ENCODE measurements around the gene CAP2. TPM values are rescaled to one million over a fixed set of nuclear protein-coding genes. Genes with fewer than 3 reads are reported as not detected.

Gene CAP2
- polyA plus RNA-seq (2013, experiment 1 of 2): 41.0 TPM
- 42.6 TPM for polyA plus RNA-seq (2013, experiment 2 of 2)

GRCh38 chr6:17392978-17393891 lies at the start of gene CAP2:
Gene CAP2 (plus strand): TSS chr6:17393595. CDS start chr6:17421556, 27,961 bp downstream.
- Histone ChIP-seq H2BK12ac (ENCODE audit: low read length) (no peak within 1 kb of the TSS), H3K9me3 (replicated peaks in 1 of 2; ENCODE audit: control insufficient read depth in 2 of 2, insufficient read depth in 1 of 2, low read depth in 1 of 2, low read length in 2 of 2) (peaks cover 0 to 19% of the 10 kb centered on the region in 2 donors), H3K27me3 (ENCODE audit: control insufficient read depth in 3 of 3, insufficient read depth in 3 of 3, low read depth in 1 of 3, low read length in 3 of 3) (peaks cover 0 to 16% (median 0%) of the 10 kb centered on the region in 3 experiments), H3K4me2 (ENCODE audit: insufficient read depth, low read length, poor library complexity, severe bottlenecking) (peak within 1 kb of the TSS; percentile 60), H3K36me3 (replicated peaks in 1 of 2; ENCODE audit: control insufficient read depth in 2 of 2, insufficient read depth in 2 of 2, low read length in 2 of 2) (peaks cover 0 to 11% of the 10 kb centered on the region in 2 donors), H3K4ac (ENCODE audit: low read length) (no peak within 1 kb of the TSS), H2BK15ac (ENCODE audit: low read length) (peak within 1 kb of the TSS; percentile 79), H3K4me1 (ENCODE audit: control insufficient read depth in 2 of 2, insufficient read depth in 1 of 2, low read depth in 1 of 2, low read length in 2 of 2) (peaks cover 2 to 4% of the 10 kb centered on the region in 2 donors), H3K23ac (ENCODE audit: low read depth, low read length, poor library complexity) (no peak within 1 kb of the TSS), H3K14ac (ENCODE audit: low read length) (no peak within 1 kb of the TSS), H3K9ac (ENCODE audit: low read depth, low read length, poor library complexity) (peak within 1 kb of the TSS; percentile 89), H2BK120ac (ENCODE audit: low read depth, low read length) (no peak within 1 kb of the TSS), H2AFZ (ENCODE audit: low read length) (peak within 1 kb of the TSS; percentile 97), H3K27ac (replicated peaks; ENCODE audit: low read length) (peak within 1 kb of the TSS; percentile 63), H2BK5ac (ENCODE audit: low read length) (peak within 1 kb of the TSS; percentile 42), H4K91ac (ENCODE audit: low read depth, low read length, poor library complexity) (no peak within 1 kb of the TSS), H3K4me3 (ENCODE audit: low read length in 2 of 2) (peak within 1 kb of the TSS; percentile 59 to 72), H4K8ac (ENCODE audit: low read depth, low read length) (no peak within 1 kb of the TSS), H3K18ac (ENCODE audit: low read length) (peak within 1 kb of the TSS; percentile 80), H2AK5ac (ENCODE audit: low read depth, low read length) (no peak within 1 kb of the TSS), H3K79me1 (ENCODE audit: low read depth, low read length) (no peaks in the 10 kb centered on the region)
- DNase-seq (ENCODE audit: low spot score): peak; percentile 75
- no CpG with 5 or more reads among the region's 42 CpGs for WGBS, 2 donors (ENCODE audit: extremely low coverage in 2 of 2, insufficient read length in 2 of 2, insufficient replicate concordance in 1 of 2)

GRCh38 chr6:17347012-17347411 lies 46.4 kb upstream of the CAP2 start:
- no peak overlapping the region for H4K8ac ChIP-seq (ENCODE audit: low read depth, low read length)
- no peak for DNase-seq (ENCODE audit: low spot score)
- no peak overlapping the region for H2BK5ac ChIP-seq (ENCODE audit: low read length)
- no peak overlapping the region for H2BK12ac ChIP-seq (ENCODE audit: low read length)
- peaks cover 0 to 4% (median 0%) of the 10 kb centered on the region in 3 experiments for H3K27me3 ChIP-seq (ENCODE audit: control insufficient read depth in 3 of 3, insufficient read depth in 3 of 3, low read depth in 1 of 3, low read length in 3 of 3)
- H3K4ac ChIP-seq (ENCODE audit: low read length): no peak overlapping the region
- no peak overlapping the region for H2AK5ac ChIP-seq (ENCODE audit: low read depth, low read length)
- H3K4me2 ChIP-seq (ENCODE audit: insufficient read depth, low read length, poor library complexity, severe bottlenecking): no peak overlapping the region
- no peak overlapping the region for H4K91ac ChIP-seq (ENCODE audit: low read depth, low read length, poor library complexity)
- H3K79me1 ChIP-seq (ENCODE audit: low read depth, low read length): no peaks in the 10 kb centered on the region
- no peak overlapping the region for H3K18ac ChIP-seq (ENCODE audit: low read length)
- no peak overlapping the region for H2BK120ac ChIP-seq (ENCODE audit: low read depth, low read length)
- no peaks in the 10 kb centered on the region for H3K4me1 ChIP-seq (ENCODE audit: control insufficient read depth in 2 of 2, insufficient read depth in 1 of 2, low read depth in 1 of 2, low read length in 2 of 2)
- no peaks in the 10 kb centered on the region for H3K36me3 ChIP-seq (replicated peaks in 1 of 2; ENCODE audit: control insufficient read depth in 2 of 2, insufficient read depth in 2 of 2, low read length in 2 of 2)
- no peak overlapping the region for H3K14ac ChIP-seq (ENCODE audit: low read length)
- H2AFZ ChIP-seq (ENCODE audit: low read length): no peak overlapping the region
- H3K4me3 ChIP-seq (ENCODE audit: low read length in 2 of 2): no peak overlapping the region
- H3K23ac ChIP-seq (ENCODE audit: low read depth, low read length, poor library complexity): no peak overlapping the region
- H2BK15ac ChIP-seq (ENCODE audit: low read length): no peak overlapping the region
- H3K9me3 ChIP-seq (replicated peaks in 1 of 2; ENCODE audit: control insufficient read depth in 2 of 2, insufficient read depth in 1 of 2, low read depth in 1 of 2, low read length in 2 of 2): no peaks in the 10 kb centered on the region
- no peak overlapping the region for H3K9ac ChIP-seq (ENCODE audit: low read depth, low read length, poor library complexity)
- WGBS, 2 donors (ENCODE audit: extremely low coverage in 2 of 2, insufficient read length in 2 of 2, insufficient replicate concordance in 1 of 2): no CpG with 5 or more reads among the region's 2 CpGs
- no peak overlapping the region for H3K27ac ChIP-seq (replicated peaks; ENCODE audit: low read length)

GRCh38 chr6:17349427-17349826 lies 44.0 kb upstream of the CAP2 start:
- no peak for DNase-seq (ENCODE audit: low spot score)
- H3K4me2 ChIP-seq (ENCODE audit: insufficient read depth, low read length, poor library complexity, severe bottlenecking): no peak overlapping the region
- no peaks in the 10 kb centered on the region for H3K4me1 ChIP-seq (ENCODE audit: control insufficient read depth in 2 of 2, insufficient read depth in 1 of 2, low read depth in 1 of 2, low read length in 2 of 2)
- no peak overlapping the region for H2BK120ac ChIP-seq (ENCODE audit: low read depth, low read length)
- no peak overlapping the region for H3K18ac ChIP-seq (ENCODE audit: low read length)
- no peak overlapping the region for H3K4me3 ChIP-seq (ENCODE audit: low read length in 2 of 2)
- H4K91ac ChIP-seq (ENCODE audit: low read depth, low read length, poor library complexity): no peak overlapping the region
- no CpG with 5 or more reads among the region's 2 CpGs for WGBS, 2 donors (ENCODE audit: extremely low coverage in 2 of 2, insufficient read length in 2 of 2, insufficient replicate concordance in 1 of 2)
- no peak overlapping the region for H3K23ac ChIP-seq (ENCODE audit: low read depth, low read length, poor library complexity)
- no peak overlapping the region for H2BK5ac ChIP-seq (ENCODE audit: low read length)
- H2AFZ ChIP-seq (ENCODE audit: low read length): no peak overlapping the region
- H2AK5ac ChIP-seq (ENCODE audit: low read depth, low read length): no peak overlapping the region
- no peak overlapping the region for H3K9ac ChIP-seq (ENCODE audit: low read depth, low read length, poor library complexity)
- no peak overlapping the region for H3K14ac ChIP-seq (ENCODE audit: low read length)
- no peaks in the 10 kb centered on the region for H3K36me3 ChIP-seq (replicated peaks in 1 of 2; ENCODE audit: control insufficient read depth in 2 of 2, insufficient read depth in 2 of 2, low read length in 2 of 2)
- H2BK15ac ChIP-seq (ENCODE audit: low read length): no peak overlapping the region
- H3K27ac ChIP-seq (replicated peaks; ENCODE audit: low read length): no peak overlapping the region
- H3K9me3 ChIP-seq (replicated peaks in 1 of 2; ENCODE audit: control insufficient read depth in 2 of 2, insufficient read depth in 1 of 2, low read depth in 1 of 2, low read length in 2 of 2): no peaks in the 10 kb centered on the region
- H4K8ac ChIP-seq (ENCODE audit: low read depth, low read length): no peak overlapping the region
- no peak overlapping the region for H3K4ac ChIP-seq (ENCODE audit: low read length)
- H3K79me1 ChIP-seq (ENCODE audit: low read depth, low read length): no peaks in the 10 kb centered on the region
- no peak overlapping the region for H2BK12ac ChIP-seq (ENCODE audit: low read length)
- peaks cover 0 to 4% (median 0%) of the 10 kb centered on the region in 3 experiments for H3K27me3 ChIP-seq (ENCODE audit: control insufficient read depth in 3 of 3, insufficient read depth in 3 of 3, low read depth in 1 of 3, low read length in 3 of 3)

GRCh38 chr6:17352302-17352701 lies 41.1 kb upstream of the CAP2 start:
- Histone ChIP-seq H3K14ac (ENCODE audit: low read length) (no peak overlapping the region), H4K91ac (ENCODE audit: low read depth, low read length, poor library complexity) (no peak overlapping the region), H3K4me2 (ENCODE audit: insufficient read depth, low read length, poor library complexity, severe bottlenecking) (no peak overlapping the region), H2AK5ac (ENCODE audit: low read depth, low read length) (no peak overlapping the region), H2BK12ac (ENCODE audit: low read length) (no peak overlapping the region), H2AFZ (ENCODE audit: low read length) (no peak overlapping the region), H2BK15ac (ENCODE audit: low read length) (no peak overlapping the region), H3K36me3 (replicated peaks in 1 of 2; ENCODE audit: control insufficient read depth in 2 of 2, insufficient read depth in 2 of 2, low read length in 2 of 2) (no peaks in the 10 kb centered on the region), H2BK120ac (ENCODE audit: low read depth, low read length) (no peak overlapping the region), H3K27ac (replicated peaks; ENCODE audit: low read length) (no peak overlapping the region), H3K9me3 (replicated peaks in 1 of 2; ENCODE audit: control insufficient read depth in 2 of 2, insufficient read depth in 1 of 2, low read depth in 1 of 2, low read length in 2 of 2) (no peaks in the 10 kb centered on the region), H3K4me3 (ENCODE audit: low read length in 2 of 2) (no peak overlapping the region), H3K4ac (ENCODE audit: low read length) (no peak overlapping the region), H3K27me3 (ENCODE audit: control insufficient read depth in 3 of 3, insufficient read depth in 3 of 3, low read depth in 1 of 3, low read length in 3 of 3) (no peaks in the 10 kb centered on the region), H3K4me1 (ENCODE audit: control insufficient read depth in 2 of 2, insufficient read depth in 1 of 2, low read depth in 1 of 2, low read length in 2 of 2) (no peaks in the 10 kb centered on the region), H3K79me1 (ENCODE audit: low read depth, low read length) (no peaks in the 10 kb centered on the region), H3K18ac (ENCODE audit: low read length) (no peak overlapping the region), H4K8ac (ENCODE audit: low read depth, low read length) (no peak overlapping the region), H2BK5ac (ENCODE audit: low read length) (no peak overlapping the region), H3K9ac (ENCODE audit: low read depth, low read length, poor library complexity) (no peak overlapping the region), H3K23ac (ENCODE audit: low read depth, low read length, poor library complexity) (no peak overlapping the region)
- no peak for DNase-seq (ENCODE audit: low spot score)
